PC-9 (cell line): ENCODE measurements around the gene UNC13C. TPM values are rescaled to one million over a fixed set of nuclear protein-coding genes. Genes with fewer than 3 reads are reported as not detected.

Experiments used
- BruUV-seq: library from RNA; stranded (reverse); fragments of 400-500 nt; replicated peaks from 2 replicates; lab custom pipeline; 2021; lab: Mats Ljungman, UMichigan
- CTCF ChIA-PET: fragments of 300-600 bp; sonication (Branson Sonifier 250); formaldehyde crosslinking; loops from one replicate; lab custom pipeline; 2022; ENCODE audit warnings: antibody characterized with exemption; lab: Charles Lee
- POLR2A ChIA-PET: fragments of 300-600 bp; sonication (Branson Sonifier 250); formaldehyde crosslinking; loops from one replicate; lab custom pipeline; 2022; ENCODE audit warnings: antibody characterized with exemption; ENCODE audit not compliant: unreplicated experiment; lab: Charles Lee
- DNase-seq, 2 experiments: peaks; one replicate each; pipeline versions ENCODE4 v3.0.0 to v3.0.0-alpha.2; 2015 to 2022; ENCODE audit warnings: mixed read lengths in 1 of 2
- H2AFZ ChIP-seq: fragments of 200-600 bp; sonication (generic); 2 replicates; pipeline ENCODE4 v1.8.1; 2017; ENCODE audit warnings: antibody characterized with exemption
- H3F3A ChIP-seq: fragments of 200-600 bp; sonication (generic); 2 replicates; pipeline ENCODE4 v1.8.1; 2017; ENCODE audit warnings: antibody characterized with exemption, mild to moderate bottlenecking, low read depth; ENCODE audit not compliant: insufficient read depth
- H3K27ac ChIP-seq: fragments of 200-600 bp; sonication (generic); 2 replicates; pipeline ENCODE4 v1.6.1; 2016; ENCODE audit warnings: mixed run types
- H3K27me3 ChIP-seq: fragments of 200-600 bp; sonication (generic); 2 replicates; pipeline ENCODE4 v1.6.1; 2016; ENCODE audit warnings: low read depth, mixed run types; ENCODE audit not compliant: insufficient read depth
- H3K36me3 ChIP-seq: fragments of 200-600 bp; sonication (generic); 2 replicates; pipeline ENCODE4 v1.6.1; 2016; ENCODE audit warnings: low read depth, mixed run types
- H3K4me1 ChIP-seq: fragments of 200-600 bp; sonication (generic); replicated peaks from 2 replicates; pipeline ENCODE4 v1.6.1; 2016; ENCODE audit warnings: mixed run types; ENCODE audit not compliant: insufficient read depth
- H3K4me2 ChIP-seq: fragments of 200-600 bp; sonication (generic); 2 replicates; pipeline ENCODE4 v1.6.1; 2017; ENCODE audit warnings: mixed run types
- H3K4me3 ChIP-seq: fragments of 200-600 bp; sonication (generic); 2 replicates; pipeline ENCODE4 v1.6.1; 2016; ENCODE audit warnings: mixed run types
- H3K79me2 ChIP-seq: fragments of 200-600 bp; sonication (generic); 2 replicates; pipeline ENCODE4 v1.6.1; 2017; ENCODE audit warnings: low read depth, mixed run types
- H3K9me2 ChIP-seq: fragments of 200-600 bp; sonication (generic); 2 replicates; pipeline ENCODE4 v1.8.1; 2017; ENCODE audit warnings: mild to moderate bottlenecking; ENCODE audit not compliant: insufficient read depth
- H3K9me3 ChIP-seq: fragments of 200-600 bp; sonication (generic); 2 replicates; pipeline ENCODE4 v1.8.1; 2016; ENCODE audit warnings: low read depth; ENCODE audit not compliant: insufficient read depth
- H4K20me1 ChIP-seq: fragments of 200-600 bp; sonication (generic); 2 replicates; pipeline ENCODE4 v1.8.1; 2017; ENCODE audit not compliant: insufficient read depth
- EZH2 ChIP-seq: fragments of 200-600 bp; sonication (generic); IDR thresholded peaks from 2 replicates; pipeline ENCODE4 v1.8.0; 2017; ENCODE audit warnings: antibody characterized with exemption, low read depth
- intact Hi-C: fragments of 100-400 bp; cut with micrococcal nuclease; formaldehyde crosslinking; loops from one replicate; pipeline ENCODE4 v1.10.0; 2022; ENCODE audit not compliant: unreplicated experiment
- total RNA-seq: library from RNA; stranded (reverse); gene quantifications from 2 replicates; pipeline ENCODE4 v1.2.3, GENCODE V29; 2021
- TF ChIP-seq, protein P1 (sequence below): fragments of 200-600 bp; sonication (generic); conservative IDR thresholded peaks from 2 replicates; pipeline ENCODE4 v1.6.1; 2017; ENCODE audit warnings: mixed run types, antibody characterized with exemption, mild to moderate bottlenecking, moderate library complexity

UNC13C gene
- total RNA-seq, 1 experiment from 2014 or later = not detected

DNA sequence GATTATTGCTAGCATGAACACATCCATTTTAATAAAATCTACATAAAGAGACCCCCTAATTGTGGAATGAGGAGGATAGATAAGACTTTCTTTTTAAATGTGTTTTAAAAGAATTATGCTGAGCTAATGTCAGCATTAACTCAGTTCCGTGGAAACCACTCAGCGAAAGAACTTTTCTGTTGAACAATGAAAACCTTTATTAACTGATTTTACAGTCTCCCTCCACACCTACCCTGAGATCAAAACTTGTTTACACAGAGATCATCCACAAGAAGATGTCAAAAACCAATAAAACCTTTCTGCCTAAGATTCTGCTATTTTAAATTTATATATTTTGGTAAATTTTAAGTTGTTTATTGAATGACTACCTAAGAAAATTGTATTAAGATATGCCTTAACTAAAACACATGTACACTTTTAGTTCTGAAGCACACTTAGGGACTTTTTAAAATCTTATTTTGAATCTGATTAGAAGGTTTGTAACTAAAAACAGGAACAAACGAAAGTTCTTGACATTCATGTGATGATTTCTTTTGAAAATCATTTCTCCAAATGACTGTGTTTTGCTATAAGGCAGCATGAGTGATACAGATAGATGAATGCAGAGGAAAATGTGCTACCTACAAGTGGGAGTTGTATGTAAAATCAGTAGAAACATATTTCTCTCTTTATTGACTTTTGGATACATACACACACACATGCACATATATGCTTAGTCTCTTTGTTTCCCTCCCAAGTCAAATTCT is 369.0 kb downstream of the UNC13C start:
- Histone ChIP-seq H3K9me2 (no peaks in the 10 kb centered on the region), H3K79me2 (no peaks in the 10 kb centered on the region), H2AFZ (no peak overlapping the region), H3K36me3 (no peaks in the 10 kb centered on the region), H3F3A (no peaks in the 10 kb centered on the region), H3K4me1 (no peaks in the 10 kb centered on the region), H3K9me3 (no peaks in the 10 kb centered on the region), H3K4me2 (no peak overlapping the region), H3K27me3 (no peaks in the 10 kb centered on the region), H3K4me3 (no peak overlapping the region), H4K20me1 (no peaks in the 10 kb centered on the region), H3K27ac (no peak overlapping the region)
- no peak for TF ChIP-seq EZH2
- TF ChIP-seq, protein P1, sequence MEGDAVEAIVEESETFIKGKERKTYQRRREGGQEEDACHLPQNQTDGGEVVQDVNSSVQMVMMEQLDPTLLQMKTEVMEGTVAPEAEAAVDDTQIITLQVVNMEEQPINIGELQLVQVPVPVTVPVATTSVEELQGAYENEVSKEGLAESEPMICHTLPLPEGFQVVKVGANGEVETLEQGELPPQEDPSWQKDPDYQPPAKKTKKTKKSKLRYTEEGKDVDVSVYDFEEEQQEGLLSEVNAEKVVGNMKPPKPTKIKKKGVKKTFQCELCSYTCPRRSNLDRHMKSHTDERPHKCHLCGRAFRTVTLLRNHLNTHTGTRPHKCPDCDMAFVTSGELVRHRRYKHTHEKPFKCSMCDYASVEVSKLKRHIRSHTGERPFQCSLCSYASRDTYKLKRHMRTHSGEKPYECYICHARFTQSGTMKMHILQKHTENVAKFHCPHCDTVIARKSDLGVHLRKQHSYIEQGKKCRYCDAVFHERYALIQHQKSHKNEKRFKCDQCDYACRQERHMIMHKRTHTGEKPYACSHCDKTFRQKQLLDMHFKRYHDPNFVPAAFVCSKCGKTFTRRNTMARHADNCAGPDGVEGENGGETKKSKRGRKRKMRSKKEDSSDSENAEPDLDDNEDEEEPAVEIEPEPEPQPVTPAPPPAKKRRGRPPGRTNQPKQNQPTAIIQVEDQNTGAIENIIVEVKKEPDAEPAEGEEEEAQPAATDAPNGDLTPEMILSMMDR = no peak
- intact Hi-C loops = no loop called here
- no peak for DNase-seq
- POLR2A ChIA-PET = no interaction called here
- CTCF ChIA-PET = no interaction called here
- BruUV-seq = no TSS peak

GRCh38 chr15:54353726-54354125 is 375.5 kb downstream of the UNC13C start:
- ChIA-PET POLR2A (no interaction called here), CTCF (no interaction called here)
- no peaks in the 10 kb centered on the region for H4K20me1 ChIP-seq
- no peak overlapping the region for H2AFZ ChIP-seq
- no peaks in the 10 kb centered on the region for H3K27me3 ChIP-seq
- TF ChIP-seq, protein P1 = no peak
- no peak for TF ChIP-seq EZH2
- H3K4me1 ChIP-seq = no peaks in the 10 kb centered on the region
- H3F3A ChIP-seq = no peaks in the 10 kb centered on the region
- no peak for DNase-seq
- H3K4me2 ChIP-seq = no peak overlapping the region
- H3K79me2 ChIP-seq = no peaks in the 10 kb centered on the region
- no peak overlapping the region for H3K4me3 ChIP-seq
- intact Hi-C loops = no loop called here
- no peaks in the 10 kb centered on the region for H3K9me3 ChIP-seq
- H3K27ac ChIP-seq = no peak overlapping the region
- H3K9me2 ChIP-seq = no peaks in the 10 kb centered on the region
- H3K36me3 ChIP-seq = no peaks in the 10 kb centered on the region
- no TSS peak for BruUV-seq

GRCh38 chr15:54354341-54354740 is 376.1 kb downstream of the UNC13C start:
- no peak overlapping the region for H3K27ac ChIP-seq
- no peaks in the 10 kb centered on the region for H3K9me3 ChIP-seq
- H4K20me1 ChIP-seq = no peaks in the 10 kb centered on the region
- no peaks in the 10 kb centered on the region for H3K79me2 ChIP-seq
- intact Hi-C loops = no loop called here
- no peaks in the 10 kb centered on the region for H3K36me3 ChIP-seq
- H3K9me2 ChIP-seq = no peaks in the 10 kb centered on the region
- BruUV-seq = no TSS peak
- ChIA-PET CTCF (no interaction called here), POLR2A (no interaction called here)
- TF ChIP-seq EZH2 = no peak
- no peak overlapping the region for H3K4me2 ChIP-seq
- no peak overlapping the region for H3K4me3 ChIP-seq
- no peaks in the 10 kb centered on the region for H3F3A ChIP-seq
- no peak for DNase-seq
- no peak overlapping the region for H2AFZ ChIP-seq
- H3K27me3 ChIP-seq = no peaks in the 10 kb centered on the region
- H3K4me1 ChIP-seq = no peaks in the 10 kb centered on the region

GRCh38 chr15:54364961-54365360 is 386.7 kb downstream of the UNC13C start:
- no peak overlapping the region for H3K27ac ChIP-seq
- no TSS peak for BruUV-seq
- DNase-seq = no peak
- H3K79me2 ChIP-seq = no peaks in the 10 kb centered on the region
- ChIA-PET POLR2A (no interaction called here), CTCF (interaction anchor here (0.5 kb wide), 1 partner anchor 1053 kb away, joined by 3 read pairs; no protein-coding TSS in a partner anchor)
- H3F3A ChIP-seq = no peaks in the 10 kb centered on the region
- no peaks in the 10 kb centered on the region for H3K9me3 ChIP-seq
- intact Hi-C loops = no loop called here
- H3K36me3 ChIP-seq = no peaks in the 10 kb centered on the region
- H4K20me1 ChIP-seq = no peaks in the 10 kb centered on the region
- no peak overlapping the region for H3K4me2 ChIP-seq
- no peaks in the 10 kb centered on the region for H3K27me3 ChIP-seq
- no peak overlapping the region for H3K4me3 ChIP-seq
- no peak overlapping the region for H2AFZ ChIP-seq
- H3K9me2 ChIP-seq = no peaks in the 10 kb centered on the region
- no peaks in the 10 kb centered on the region for H3K4me1 ChIP-seq
- TF ChIP-seq, protein P1 = no peak
- no peak for TF ChIP-seq EZH2
